Subcutaneous adipose tissue (tissue), 4 donors: Measurements from ENCODE around the gene CEBPG. TPM values are rescaled to one million over a fixed set of nuclear protein-coding genes. Genes with fewer than 3 reads are reported as not detected.

Experiments used
- total RNA-seq, 4 donors: library from RNA; depleted of rRNA; stranded (reverse); fragments of >200 nt; gene quantifications; one replicate each; pipeline ENCODE4 v1.1.0, GENCODE V29; 2016
- TF ChIP-seq, protein P1 (sequence below): fragments of 450-650 bp; IDR thresholded peaks from one replicate; pipeline ENCODE4 v1.5.1; 2016; ENCODE audit warnings: low read depth, mild to moderate bottlenecking, control low read depth, antibody characterized with exemption, moderate library complexity

Gene CEBPG
- total RNA-seq, 4 donors from 2014 or later, result 24.6 to 37.9 (median 32.5) TPM

DNA sequence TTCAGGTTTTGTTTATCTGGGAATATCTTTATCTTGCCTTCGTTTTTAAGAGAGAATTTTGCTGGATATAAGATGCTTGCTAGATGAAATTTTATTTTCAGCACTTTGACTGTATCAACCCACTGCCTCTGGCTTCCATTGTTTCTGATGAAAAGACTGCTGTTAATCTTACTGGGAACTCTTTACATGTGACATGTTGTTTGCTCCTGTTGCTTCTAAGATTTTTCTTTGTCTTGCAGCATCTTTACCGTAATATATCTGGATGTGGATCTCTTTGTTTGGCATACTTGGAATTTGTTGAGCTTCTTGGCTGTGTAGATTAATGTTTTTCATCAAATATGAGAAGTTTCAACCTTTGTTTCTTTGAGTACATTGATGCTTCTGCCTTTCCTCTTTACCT, 18.0 kb upstream of the CEBPG start:
- TF ChIP-seq, protein P1, sequence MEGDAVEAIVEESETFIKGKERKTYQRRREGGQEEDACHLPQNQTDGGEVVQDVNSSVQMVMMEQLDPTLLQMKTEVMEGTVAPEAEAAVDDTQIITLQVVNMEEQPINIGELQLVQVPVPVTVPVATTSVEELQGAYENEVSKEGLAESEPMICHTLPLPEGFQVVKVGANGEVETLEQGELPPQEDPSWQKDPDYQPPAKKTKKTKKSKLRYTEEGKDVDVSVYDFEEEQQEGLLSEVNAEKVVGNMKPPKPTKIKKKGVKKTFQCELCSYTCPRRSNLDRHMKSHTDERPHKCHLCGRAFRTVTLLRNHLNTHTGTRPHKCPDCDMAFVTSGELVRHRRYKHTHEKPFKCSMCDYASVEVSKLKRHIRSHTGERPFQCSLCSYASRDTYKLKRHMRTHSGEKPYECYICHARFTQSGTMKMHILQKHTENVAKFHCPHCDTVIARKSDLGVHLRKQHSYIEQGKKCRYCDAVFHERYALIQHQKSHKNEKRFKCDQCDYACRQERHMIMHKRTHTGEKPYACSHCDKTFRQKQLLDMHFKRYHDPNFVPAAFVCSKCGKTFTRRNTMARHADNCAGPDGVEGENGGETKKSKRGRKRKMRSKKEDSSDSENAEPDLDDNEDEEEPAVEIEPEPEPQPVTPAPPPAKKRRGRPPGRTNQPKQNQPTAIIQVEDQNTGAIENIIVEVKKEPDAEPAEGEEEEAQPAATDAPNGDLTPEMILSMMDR, result no peak

DNA sequence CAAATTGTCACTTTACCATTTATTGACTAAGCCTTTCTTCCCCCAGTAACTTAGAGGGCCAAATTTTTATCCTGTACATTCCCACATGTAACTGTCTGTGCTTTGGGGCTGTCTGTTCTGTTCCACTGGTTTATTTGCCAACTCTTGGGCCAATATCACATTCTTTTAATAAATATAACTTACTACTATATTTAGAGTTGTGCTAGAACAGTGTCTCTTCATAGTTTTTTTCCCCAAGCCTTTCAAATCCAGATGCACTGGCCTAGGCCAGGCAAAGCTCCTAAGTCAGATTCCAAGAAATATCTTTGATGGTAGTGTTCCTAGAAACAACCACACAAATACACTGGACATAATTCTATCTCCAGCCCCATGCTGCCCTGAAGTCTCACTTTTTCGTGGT, 16.0 kb upstream of the CEBPG start:
- TF ChIP-seq, protein P1, result no peak

DNA sequence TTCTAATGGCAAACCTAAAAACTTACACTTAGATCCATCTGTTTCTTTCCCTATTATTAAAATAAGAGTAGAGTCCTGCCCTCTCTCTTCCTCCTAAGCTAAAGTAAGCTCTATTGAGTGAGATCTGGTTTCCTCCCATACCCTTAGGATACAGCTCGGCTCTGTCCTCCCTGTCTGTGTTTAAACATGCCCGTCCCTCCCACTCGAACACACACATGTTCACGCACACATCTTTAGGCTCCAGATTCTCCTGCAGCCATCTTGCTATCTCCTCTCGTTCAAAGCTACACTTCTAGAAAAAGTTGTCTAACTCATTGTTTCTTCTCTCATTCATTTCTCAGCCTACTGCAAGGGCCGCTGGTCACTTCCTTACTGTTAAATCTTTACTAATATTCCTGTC, 15.1 kb upstream of the CEBPG start:
- TF ChIP-seq, protein P1, result no peak

DNA sequence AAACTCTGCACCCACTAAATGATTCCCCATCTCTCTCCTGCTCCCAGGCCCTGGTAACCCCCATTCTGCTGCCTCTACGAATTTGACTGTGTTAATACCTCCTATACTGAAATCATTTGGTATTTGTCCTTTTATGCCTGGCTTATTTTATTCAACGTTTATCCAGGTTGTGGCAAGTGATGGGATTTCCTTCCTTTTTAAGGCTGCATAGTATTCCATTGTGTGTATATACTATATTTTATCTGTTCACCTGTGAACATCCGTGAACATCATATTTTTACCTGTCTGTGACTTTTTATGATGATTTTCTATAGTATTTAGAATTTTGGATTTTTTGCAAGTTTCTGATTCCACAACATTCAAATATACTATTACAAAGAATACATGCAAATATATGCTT, 13.9 kb upstream of the CEBPG start:
- TF ChIP-seq, protein P1, result no peak

DNA sequence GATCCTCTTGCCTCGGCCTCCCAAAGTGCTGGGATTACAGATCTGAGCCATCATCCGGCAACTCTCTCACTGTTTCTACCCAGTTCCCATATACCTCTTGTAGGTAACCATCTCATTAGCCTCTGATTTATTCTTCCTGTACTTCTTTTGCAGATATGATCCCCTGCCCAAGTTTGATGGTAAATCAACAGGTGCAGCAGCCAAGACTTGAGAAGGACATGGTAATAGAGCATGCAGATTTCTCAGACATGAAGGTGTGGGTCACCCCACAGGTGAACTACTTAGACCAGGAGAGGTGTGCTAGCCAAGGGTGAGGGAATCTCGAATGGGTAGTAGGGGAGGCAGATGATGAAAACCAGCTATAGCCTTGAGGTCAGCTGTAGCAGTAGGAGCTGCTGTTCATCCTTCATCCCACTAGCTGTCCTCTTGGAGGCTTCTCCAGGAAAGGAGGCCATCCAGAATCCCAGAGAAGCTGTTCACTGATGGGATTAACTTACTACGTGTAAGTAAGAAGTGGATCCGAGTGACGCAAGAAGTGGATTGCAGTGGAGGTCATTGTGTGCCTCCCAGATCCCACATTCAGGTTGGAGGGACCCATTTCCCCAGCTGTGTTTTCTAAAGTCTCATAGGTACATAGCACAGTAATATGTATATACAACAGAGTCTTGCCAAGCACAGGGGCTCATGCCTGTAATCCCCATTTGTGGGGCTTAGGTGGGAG, 10.8 kb upstream of the CEBPG start:
- TF ChIP-seq, protein P1, result no peak

DNA sequence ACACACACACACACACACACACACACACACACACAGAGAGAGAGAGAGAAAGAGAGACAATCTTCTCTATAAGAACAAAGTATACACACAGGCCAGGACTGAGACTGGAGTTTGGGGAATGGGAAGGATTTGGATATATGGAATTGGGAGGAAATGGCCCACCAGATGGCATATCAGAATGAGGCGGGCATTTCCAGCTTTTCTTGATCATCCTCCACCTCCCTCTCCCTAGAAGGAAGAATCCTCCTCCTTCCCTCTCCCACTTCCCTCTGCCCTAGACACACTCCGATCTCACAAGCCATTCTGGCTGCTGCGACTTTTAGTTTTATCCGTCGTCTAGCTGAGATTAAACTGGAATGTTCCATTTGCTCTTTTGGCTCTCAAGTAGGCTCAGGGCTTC, 10.0 kb upstream of the CEBPG start:
- TF ChIP-seq, protein P1, result no peak

DNA sequence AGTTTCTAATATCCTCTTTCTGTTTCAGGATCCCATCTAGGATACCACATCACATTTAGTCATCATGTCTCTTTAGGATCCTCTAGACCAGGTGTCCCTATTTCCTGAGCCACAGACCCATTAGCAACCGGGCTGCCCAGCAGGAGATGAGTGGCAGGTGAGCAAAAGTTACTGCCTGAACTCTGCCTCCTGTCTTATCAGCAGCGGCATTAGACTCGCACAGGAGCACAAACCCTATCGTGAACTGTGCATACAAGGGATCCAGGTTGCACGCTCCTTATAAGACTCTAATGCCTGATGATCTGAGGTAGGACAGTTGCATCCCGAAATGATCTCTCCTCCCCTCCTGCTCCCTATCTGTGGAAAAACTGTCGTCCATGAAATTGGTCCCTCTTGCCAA, 7.8 kb upstream of the CEBPG start:
- TF ChIP-seq, protein P1, result no peak
